GM23338 (cell line): ENCODE measurements around the gene SIKE1.

Experiments used
- CREB1 ChIP-seq: fragments of 250-450 bp; sonication (Bioruptor Pico); IDR thresholded peaks from 2 replicates; pipeline ENCODE4 v1.5.0; 2020; ENCODE audit warnings: low read depth, mild to moderate bottlenecking, moderate library complexity
- EZH2 ChIP-seq: fragments of 200-600 bp; sonication (generic); IDR thresholded peaks from one replicate; pipeline ENCODE4 v1.8.0; 2017; ENCODE audit warnings: antibody characterized with exemption, mild to moderate bottlenecking, low read depth; ENCODE audit not compliant: unreplicated experiment
- EZH2phosphoT487 ChIP-seq: fragments of 200-600 bp; sonication (generic); IDR thresholded peaks from one replicate; pipeline ENCODE4 v1.8.1; 2018; ENCODE audit warnings: antibody characterized with exemption; ENCODE audit not compliant: unreplicated experiment
- JUNB ChIP-seq: IDR thresholded peaks from one replicate; pipeline ENCODE4 v1.6.1; 2016; ENCODE audit warnings: antibody characterized with exemption; ENCODE audit not compliant: unreplicated experiment
- POLR2AphosphoS5 ChIP-seq: IDR thresholded peaks from 2 replicates; pipeline ENCODE4 v1.6.1; 2016; ENCODE audit warnings: antibody characterized with exemption, low read depth
- STAT1 ChIP-seq: IDR thresholded peaks from one replicate; pipeline ENCODE4 v1.6.1; 2016; ENCODE audit warnings: antibody characterized with exemption; ENCODE audit not compliant: unreplicated experiment
- ZNF114 ChIP-seq: fragments of 250-450 bp; sonication (Bioruptor Pico); IDR thresholded peaks from 2 replicates; pipeline ENCODE4 v1.5.0; 2020; ENCODE audit warnings: mild to moderate bottlenecking, moderate library complexity
- TF ChIP-seq, protein P1 (sequence below), 2 experiments: fragments of 200-600 bp in 1 of 2; sonication (generic) in 1 of 2; conservative IDR thresholded peaks; 2 replicates each; pipeline versions ENCODE4 v1.5.1 to v1.6.1; 2016 to 2017; ENCODE audit warnings: antibody characterized with exemption in 2 of 2, low read depth in 2 of 2, mild to moderate bottlenecking in 2 of 2, moderate library complexity in 1 of 2
- TF ChIP-seq, protein P2 (sequence below): IDR thresholded peaks from one replicate; pipeline ENCODE4 v1.6.1; 2018; ENCODE audit warnings: antibody characterized with exemption; ENCODE audit not compliant: unreplicated experiment
- TF ChIP-seq, protein P3 (sequence below): fragments of 250-450 bp; sonication (Bioruptor Pico); IDR thresholded peaks from 2 replicates; pipeline ENCODE4 v1.5.0; 2020; ENCODE audit warnings: mild to moderate bottlenecking, moderate library complexity
- TF ChIP-seq, protein P4 (sequence below): IDR thresholded peaks from 2 replicates; pipeline ENCODE4 v1.6.1; 2016; ENCODE audit warnings: antibody characterized with exemption

DNA sequence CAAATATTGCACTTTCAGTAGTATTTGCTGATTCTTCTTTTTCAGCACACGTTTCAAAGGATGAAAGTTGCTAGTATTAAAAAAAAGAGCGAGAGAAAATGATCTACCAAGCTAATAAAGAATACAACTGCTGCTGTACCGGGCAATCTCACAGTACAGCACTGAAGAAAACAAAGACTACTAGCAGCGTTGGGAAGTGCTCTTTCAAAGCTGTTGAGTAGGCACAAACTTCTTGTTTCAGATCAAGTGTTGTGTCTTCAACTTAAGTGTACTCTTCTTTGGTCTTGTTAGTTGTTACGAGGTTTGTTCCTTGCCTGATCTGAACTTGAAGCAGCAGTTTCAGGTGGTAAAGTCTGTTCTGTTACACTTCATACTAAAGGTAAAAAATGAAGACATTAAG, 30.6 kb downstream of the SIKE1 start:
- TF ChIP-seq STAT1, result no peak
- no peak for TF ChIP-seq EZH2
- TF ChIP-seq, protein P1, sequence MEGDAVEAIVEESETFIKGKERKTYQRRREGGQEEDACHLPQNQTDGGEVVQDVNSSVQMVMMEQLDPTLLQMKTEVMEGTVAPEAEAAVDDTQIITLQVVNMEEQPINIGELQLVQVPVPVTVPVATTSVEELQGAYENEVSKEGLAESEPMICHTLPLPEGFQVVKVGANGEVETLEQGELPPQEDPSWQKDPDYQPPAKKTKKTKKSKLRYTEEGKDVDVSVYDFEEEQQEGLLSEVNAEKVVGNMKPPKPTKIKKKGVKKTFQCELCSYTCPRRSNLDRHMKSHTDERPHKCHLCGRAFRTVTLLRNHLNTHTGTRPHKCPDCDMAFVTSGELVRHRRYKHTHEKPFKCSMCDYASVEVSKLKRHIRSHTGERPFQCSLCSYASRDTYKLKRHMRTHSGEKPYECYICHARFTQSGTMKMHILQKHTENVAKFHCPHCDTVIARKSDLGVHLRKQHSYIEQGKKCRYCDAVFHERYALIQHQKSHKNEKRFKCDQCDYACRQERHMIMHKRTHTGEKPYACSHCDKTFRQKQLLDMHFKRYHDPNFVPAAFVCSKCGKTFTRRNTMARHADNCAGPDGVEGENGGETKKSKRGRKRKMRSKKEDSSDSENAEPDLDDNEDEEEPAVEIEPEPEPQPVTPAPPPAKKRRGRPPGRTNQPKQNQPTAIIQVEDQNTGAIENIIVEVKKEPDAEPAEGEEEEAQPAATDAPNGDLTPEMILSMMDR (conservative IDR thresholded peaks at IDR 0.05; ENCODE audit: low read depth in 2 of 2), result no peak
- no peak for TF ChIP-seq POLR2AphosphoS5
- no peak for TF ChIP-seq EZH2phosphoT487
- TF ChIP-seq JUNB, result no peak
- TF ChIP-seq ZNF114 (CRISPR knock-in tag), result no peak
- TF ChIP-seq, protein P2, sequence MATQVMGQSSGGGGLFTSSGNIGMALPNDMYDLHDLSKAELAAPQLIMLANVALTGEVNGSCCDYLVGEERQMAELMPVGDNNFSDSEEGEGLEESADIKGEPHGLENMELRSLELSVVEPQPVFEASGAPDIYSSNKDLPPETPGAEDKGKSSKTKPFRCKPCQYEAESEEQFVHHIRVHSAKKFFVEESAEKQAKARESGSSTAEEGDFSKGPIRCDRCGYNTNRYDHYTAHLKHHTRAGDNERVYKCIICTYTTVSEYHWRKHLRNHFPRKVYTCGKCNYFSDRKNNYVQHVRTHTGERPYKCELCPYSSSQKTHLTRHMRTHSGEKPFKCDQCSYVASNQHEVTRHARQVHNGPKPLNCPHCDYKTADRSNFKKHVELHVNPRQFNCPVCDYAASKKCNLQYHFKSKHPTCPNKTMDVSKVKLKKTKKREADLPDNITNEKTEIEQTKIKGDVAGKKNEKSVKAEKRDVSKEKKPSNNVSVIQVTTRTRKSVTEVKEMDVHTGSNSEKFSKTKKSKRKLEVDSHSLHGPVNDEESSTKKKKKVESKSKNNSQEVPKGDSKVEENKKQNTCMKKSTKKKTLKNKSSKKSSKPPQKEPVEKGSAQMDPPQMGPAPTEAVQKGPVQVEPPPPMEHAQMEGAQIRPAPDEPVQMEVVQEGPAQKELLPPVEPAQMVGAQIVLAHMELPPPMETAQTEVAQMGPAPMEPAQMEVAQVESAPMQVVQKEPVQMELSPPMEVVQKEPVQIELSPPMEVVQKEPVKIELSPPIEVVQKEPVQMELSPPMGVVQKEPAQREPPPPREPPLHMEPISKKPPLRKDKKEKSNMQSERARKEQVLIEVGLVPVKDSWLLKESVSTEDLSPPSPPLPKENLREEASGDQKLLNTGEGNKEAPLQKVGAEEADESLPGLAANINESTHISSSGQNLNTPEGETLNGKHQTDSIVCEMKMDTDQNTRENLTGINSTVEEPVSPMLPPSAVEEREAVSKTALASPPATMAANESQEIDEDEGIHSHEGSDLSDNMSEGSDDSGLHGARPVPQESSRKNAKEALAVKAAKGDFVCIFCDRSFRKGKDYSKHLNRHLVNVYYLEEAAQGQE, result no peak
- TF ChIP-seq, protein P3, sequence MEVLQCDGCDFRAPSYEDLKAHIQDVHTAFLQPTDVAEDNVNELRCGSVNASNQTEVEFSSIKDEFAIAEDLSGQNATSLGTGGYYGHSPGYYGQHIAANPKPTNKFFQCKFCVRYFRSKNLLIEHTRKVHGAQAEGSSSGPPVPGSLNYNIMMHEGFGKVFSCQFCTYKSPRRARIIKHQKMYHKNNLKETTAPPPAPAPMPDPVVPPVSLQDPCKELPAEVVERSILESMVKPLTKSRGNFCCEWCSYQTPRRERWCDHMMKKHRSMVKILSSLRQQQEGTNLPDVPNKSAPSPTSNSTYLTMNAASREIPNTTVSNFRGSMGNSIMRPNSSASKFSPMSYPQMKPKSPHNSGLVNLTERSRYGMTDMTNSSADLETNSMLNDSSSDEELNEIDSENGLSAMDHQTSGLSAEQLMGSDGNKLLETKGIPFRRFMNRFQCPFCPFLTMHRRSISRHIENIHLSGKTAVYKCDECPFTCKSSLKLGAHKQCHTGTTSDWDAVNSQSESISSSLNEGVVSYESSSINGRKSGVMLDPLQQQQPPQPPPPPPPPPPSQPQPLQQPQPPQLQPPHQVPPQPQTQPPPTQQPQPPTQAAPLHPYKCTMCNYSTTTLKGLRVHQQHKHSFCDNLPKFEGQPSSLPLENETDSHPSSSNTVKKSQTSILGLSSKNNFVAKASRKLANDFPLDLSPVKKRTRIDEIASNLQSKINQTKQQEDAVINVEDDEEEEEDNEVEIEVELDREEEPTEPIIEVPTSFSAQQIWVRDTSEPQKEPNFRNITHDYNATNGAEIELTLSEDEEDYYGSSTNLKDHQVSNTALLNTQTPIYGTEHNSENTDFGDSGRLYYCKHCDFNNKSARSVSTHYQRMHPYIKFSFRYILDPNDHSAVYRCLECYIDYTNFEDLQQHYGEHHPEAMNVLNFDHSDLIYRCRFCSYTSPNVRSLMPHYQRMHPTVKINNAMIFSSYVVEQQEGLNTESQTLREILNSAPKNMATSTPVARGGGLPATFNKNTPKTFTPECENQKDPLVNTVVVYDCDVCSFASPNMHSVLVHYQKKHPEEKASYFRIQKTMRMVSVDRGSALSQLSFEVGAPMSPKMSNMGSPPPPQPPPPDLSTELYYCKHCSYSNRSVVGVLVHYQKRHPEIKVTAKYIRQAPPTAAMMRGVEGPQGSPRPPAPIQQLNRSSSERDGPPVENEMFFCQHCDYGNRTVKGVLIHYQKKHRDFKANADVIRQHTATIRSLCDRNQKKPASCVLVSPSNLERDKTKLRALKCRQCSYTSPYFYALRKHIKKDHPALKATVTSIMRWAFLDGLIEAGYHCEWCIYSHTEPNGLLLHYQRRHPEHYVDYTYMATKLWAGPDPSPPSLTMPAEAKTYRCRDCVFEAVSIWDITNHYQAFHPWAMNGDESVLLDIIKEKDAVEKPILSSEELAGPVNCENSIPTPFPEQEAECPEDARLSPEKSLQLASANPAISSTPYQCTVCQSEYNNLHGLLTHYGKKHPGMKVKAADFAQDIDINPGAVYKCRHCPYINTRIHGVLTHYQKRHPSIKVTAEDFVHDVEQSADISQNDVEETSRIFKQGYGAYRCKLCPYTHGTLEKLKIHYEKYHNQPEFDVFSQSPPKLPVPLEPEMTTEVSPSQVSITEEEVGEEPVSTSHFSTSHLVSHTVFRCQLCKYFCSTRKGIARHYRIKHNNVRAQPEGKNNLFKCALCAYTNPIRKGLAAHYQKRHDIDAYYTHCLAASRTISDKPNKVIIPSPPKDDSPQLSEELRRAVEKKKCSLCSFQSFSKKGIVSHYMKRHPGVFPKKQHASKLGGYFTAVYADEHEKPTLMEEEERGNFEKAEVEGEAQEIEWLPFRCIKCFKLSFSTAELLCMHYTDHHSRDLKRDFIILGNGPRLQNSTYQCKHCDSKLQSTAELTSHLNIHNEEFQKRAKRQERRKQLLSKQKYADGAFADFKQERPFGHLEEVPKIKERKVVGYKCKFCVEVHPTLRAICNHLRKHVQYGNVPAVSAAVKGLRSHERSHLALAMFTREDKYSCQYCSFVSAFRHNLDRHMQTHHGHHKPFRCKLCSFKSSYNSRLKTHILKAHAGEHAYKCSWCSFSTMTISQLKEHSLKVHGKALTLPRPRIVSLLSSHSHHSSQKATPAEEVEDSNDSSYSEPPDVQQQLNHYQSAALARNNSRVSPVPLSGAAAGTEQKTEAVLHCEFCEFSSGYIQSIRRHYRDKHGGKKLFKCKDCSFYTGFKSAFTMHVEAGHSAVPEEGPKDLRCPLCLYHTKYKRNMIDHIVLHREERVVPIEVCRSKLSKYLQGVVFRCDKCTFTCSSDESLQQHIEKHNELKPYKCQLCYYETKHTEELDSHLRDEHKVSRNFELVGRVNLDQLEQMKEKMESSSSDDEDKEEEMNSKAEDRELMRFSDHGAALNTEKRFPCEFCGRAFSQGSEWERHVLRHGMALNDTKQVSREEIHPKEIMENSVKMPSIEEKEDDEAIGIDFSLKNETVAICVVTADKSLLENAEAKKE (CRISPR knock-in tag), result no peak
- no peak for TF ChIP-seq CREB1
- TF ChIP-seq, protein P4, sequence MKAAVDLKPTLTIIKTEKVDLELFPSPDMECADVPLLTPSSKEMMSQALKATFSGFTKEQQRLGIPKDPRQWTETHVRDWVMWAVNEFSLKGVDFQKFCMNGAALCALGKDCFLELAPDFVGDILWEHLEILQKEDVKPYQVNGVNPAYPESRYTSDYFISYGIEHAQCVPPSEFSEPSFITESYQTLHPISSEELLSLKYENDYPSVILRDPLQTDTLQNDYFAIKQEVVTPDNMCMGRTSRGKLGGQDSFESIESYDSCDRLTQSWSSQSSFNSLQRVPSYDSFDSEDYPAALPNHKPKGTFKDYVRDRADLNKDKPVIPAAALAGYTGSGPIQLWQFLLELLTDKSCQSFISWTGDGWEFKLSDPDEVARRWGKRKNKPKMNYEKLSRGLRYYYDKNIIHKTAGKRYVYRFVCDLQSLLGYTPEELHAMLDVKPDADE, result no peak
